ENCODE results near the gene STRN3.

DNA sequence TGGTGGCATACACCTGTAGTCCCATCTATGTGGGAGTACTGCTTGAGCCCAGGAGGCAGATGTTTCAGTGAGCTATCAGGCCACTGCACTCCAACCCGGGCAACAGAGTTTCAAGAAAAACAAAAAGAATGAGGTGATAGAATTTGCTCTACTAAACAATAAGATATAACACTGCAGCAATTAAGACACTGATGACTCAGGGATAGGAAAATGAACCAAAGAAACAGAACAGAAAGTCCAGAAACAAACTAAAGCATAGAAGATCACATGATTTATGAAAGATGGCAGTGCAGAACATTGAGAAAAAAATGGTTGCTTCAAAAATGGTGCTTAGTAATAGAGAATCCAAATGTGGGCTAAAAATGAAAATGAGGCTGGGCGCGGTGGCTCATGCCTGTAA, 66.0 kb downstream of the STRN3 start:
- TF ChIP-seq POLR2A (IDR thresholded peaks at IDR 0.05) (no peak), POLR2AphosphoS5 (IDR thresholded peaks at IDR 0.05; ENCODE audit: insufficient read depth in 1 of 2, low read depth in 1 of 2) (no peak)
- TF ChIP-seq, protein P1, sequence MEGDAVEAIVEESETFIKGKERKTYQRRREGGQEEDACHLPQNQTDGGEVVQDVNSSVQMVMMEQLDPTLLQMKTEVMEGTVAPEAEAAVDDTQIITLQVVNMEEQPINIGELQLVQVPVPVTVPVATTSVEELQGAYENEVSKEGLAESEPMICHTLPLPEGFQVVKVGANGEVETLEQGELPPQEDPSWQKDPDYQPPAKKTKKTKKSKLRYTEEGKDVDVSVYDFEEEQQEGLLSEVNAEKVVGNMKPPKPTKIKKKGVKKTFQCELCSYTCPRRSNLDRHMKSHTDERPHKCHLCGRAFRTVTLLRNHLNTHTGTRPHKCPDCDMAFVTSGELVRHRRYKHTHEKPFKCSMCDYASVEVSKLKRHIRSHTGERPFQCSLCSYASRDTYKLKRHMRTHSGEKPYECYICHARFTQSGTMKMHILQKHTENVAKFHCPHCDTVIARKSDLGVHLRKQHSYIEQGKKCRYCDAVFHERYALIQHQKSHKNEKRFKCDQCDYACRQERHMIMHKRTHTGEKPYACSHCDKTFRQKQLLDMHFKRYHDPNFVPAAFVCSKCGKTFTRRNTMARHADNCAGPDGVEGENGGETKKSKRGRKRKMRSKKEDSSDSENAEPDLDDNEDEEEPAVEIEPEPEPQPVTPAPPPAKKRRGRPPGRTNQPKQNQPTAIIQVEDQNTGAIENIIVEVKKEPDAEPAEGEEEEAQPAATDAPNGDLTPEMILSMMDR (IDR thresholded peaks at IDR 0.05) = no peak

Measured in vagina (tissue), 2 donors.